ENCODE data around the gene SLC30A3. TPM values are rescaled to one million over a fixed set of nuclear protein-coding genes. Genes with fewer than 3 reads are reported as not detected.

The SLC30A3 gene
- total RNA-seq, 2 donors from 2014 or later = 5.7 to 9.4 TPM

- Histone ChIP-seq H3K4me3 (peak overlapping the region; percentile 52 to 57), H3K27me3 (peaks cover 0 to 18% of the 10 kb centered on the region in 2 donors), H3K27ac (peak overlapping the region; percentile 68 to 72), H3K9me3 (no peaks in the 10 kb centered on the region), H3K36me3 (no peaks in the 10 kb centered on the region), H3K4me1 (peaks cover 0 to 44% of the 10 kb centered on the region in 2 donors)
- DNase-seq (ENCODE audit: low spot score) = no peak
- TF ChIP-seq, protein P1, sequence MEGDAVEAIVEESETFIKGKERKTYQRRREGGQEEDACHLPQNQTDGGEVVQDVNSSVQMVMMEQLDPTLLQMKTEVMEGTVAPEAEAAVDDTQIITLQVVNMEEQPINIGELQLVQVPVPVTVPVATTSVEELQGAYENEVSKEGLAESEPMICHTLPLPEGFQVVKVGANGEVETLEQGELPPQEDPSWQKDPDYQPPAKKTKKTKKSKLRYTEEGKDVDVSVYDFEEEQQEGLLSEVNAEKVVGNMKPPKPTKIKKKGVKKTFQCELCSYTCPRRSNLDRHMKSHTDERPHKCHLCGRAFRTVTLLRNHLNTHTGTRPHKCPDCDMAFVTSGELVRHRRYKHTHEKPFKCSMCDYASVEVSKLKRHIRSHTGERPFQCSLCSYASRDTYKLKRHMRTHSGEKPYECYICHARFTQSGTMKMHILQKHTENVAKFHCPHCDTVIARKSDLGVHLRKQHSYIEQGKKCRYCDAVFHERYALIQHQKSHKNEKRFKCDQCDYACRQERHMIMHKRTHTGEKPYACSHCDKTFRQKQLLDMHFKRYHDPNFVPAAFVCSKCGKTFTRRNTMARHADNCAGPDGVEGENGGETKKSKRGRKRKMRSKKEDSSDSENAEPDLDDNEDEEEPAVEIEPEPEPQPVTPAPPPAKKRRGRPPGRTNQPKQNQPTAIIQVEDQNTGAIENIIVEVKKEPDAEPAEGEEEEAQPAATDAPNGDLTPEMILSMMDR (IDR thresholded peaks at IDR 0.05) = no peak
Observed at GRCh38 chr2:27264253-27264752, 1.5 kb upstream of the SLC30A3 start.

- H3K36me3 ChIP-seq = no peaks in the 10 kb centered on the region
- no peaks in the 10 kb centered on the region for H3K9me3 ChIP-seq
- no peak for DNase-seq (ENCODE audit: low spot score)
- peaks cover 0 to 44% of the 10 kb centered on the region in 2 donors for H3K4me1 ChIP-seq
- H3K27ac ChIP-seq = peak overlapping the region; percentile 6 to 72
- H3K4me3 ChIP-seq = peak overlapping the region; percentile 52 to 57
- H3K27me3 ChIP-seq = peaks cover 0 to 18% of the 10 kb centered on the region in 2 donors
- TF ChIP-seq, protein P1 (IDR thresholded peaks at IDR 0.05) = no peak
Observed at GRCh38 chr2:27263287-27264252, 723 bp upstream of the SLC30A3 start.

- H3K4me3 ChIP-seq = peak overlapping the region; percentile 52 to 57
- peaks cover 0 to 18% of the 10 kb centered on the region in 2 donors for H3K27me3 ChIP-seq
- no peaks in the 10 kb centered on the region for H3K36me3 ChIP-seq
- H3K27ac ChIP-seq = no peak overlapping the region
- TF ChIP-seq, protein P1 (IDR thresholded peaks at IDR 0.05) = no peak
- peaks cover 0 to 44% of the 10 kb centered on the region in 2 donors for H3K4me1 ChIP-seq
- DNase-seq (ENCODE audit: low spot score) = no peak
- H3K9me3 ChIP-seq = no peaks in the 10 kb centered on the region
Observed at GRCh38 chr2:27261926-27262298, 935 bp downstream of the SLC30A3 start.

GRCh38 chr2:27261241-27261925 lies 1.5 kb downstream of the SLC30A3 start:
- Histone ChIP-seq H3K4me1 (peaks cover 0 to 44% of the 10 kb centered on the region in 2 donors), H3K27me3 (peaks cover 0 to 18% of the 10 kb centered on the region in 2 donors), H3K9me3 (no peaks in the 10 kb centered on the region), H3K36me3 (no peaks in the 10 kb centered on the region), H3K27ac (no peak overlapping the region), H3K4me3 (peak overlapping the region in 1 of 2 donors; percentile 57)
- TF ChIP-seq, protein P1 (IDR thresholded peaks at IDR 0.05) = no peak
- DNase-seq (ENCODE audit: low spot score) = no peak

GRCh38 chr2:27258051-27258450 lies 4.8 kb downstream of the SLC30A3 start:
- H3K9me3 ChIP-seq = no peaks in the 10 kb centered on the region
- H3K27ac ChIP-seq = no peak overlapping the region
- H3K4me3 ChIP-seq = no peak overlapping the region
- no peak for DNase-seq (ENCODE audit: low spot score)
- peaks cover 0 to 19% of the 10 kb centered on the region in 2 donors for H3K4me1 ChIP-seq
- peaks cover 0 to 12% of the 10 kb centered on the region in 2 donors for H3K27me3 ChIP-seq
- no peaks in the 10 kb centered on the region for H3K36me3 ChIP-seq
- TF ChIP-seq, protein P1 (IDR thresholded peaks at IDR 0.05) = no peak
